NCI-H2107 (cell line): Measurements from ENCODE around the gene ZNF561.
"Not testable (repeated sequence)": the region's sequence is repeated elsewhere in the genome, so short reads cannot be mapped to it uniquely, and the experiment has no call there.

Source experiments
- DNase-seq: peaks from one replicate; lab custom pipeline; 2025; lab: John Stamatoyannopoulos, UW

Gene ZNF561

GRCh38 chr19:9621156-9622037 lies at the start of gene ZNF561:
TSS of gene ZNF561 (minus strand) at chr19:9621232. CDS start at chr19:9619456, 1,776 bp downstream.
- peak; percentile 36 for DNase-seq

GRCh38 chr19:9668544-9668943 lies 47.5 kb upstream of the ZNF561 start:
- DNase-seq, result no peak

- no peak for DNase-seq
Observed at GRCh38 chr19:9667898-9668297, 46.9 kb upstream of the ZNF561 start.

GRCh38 chr19:9658769-9659168 lies 37.7 kb upstream of the ZNF561 start:
- no peak for DNase-seq

GRCh38 chr19:9653066-9653555 lies 32.1 kb upstream of the ZNF561 start:
- DNase-seq, result not testable (repeated sequence)

- not testable (repeated sequence) for DNase-seq
Observed at GRCh38 chr19:9651464-9651863, 30.4 kb upstream of the ZNF561 start.

- no peak for DNase-seq
Observed at GRCh38 chr19:9650345-9650744, 29.3 kb upstream of the ZNF561 start.

GRCh38 chr19:9645472-9645871 lies 24.4 kb upstream of the ZNF561 start:
- DNase-seq, result no peak

GRCh38 chr19:9644472-9644871 lies 23.4 kb upstream of the ZNF561 start:
- DNase-seq, result no peak

GRCh38 chr19:9641810-9642209 lies 20.8 kb upstream of the ZNF561 start:
- no peak for DNase-seq

- no peak for DNase-seq
Observed at GRCh38 chr19:9640956-9641355, 19.9 kb upstream of the ZNF561 start.

- no peak for DNase-seq
Observed at GRCh38 chr19:9636018-9636417, 15.0 kb upstream of the ZNF561 start.

GRCh38 chr19:9627856-9628255 lies 6.8 kb upstream of the ZNF561 start:
- DNase-seq, result no peak

- no peak for DNase-seq
Observed at GRCh38 chr19:9622531-9622930, 1.5 kb upstream of the ZNF561 start.

- DNase-seq, result no peak
Observed at GRCh38 chr19:9620842-9621155, 233 bp downstream of the ZNF561 start.

- no peak for DNase-seq
Observed at GRCh38 chr19:9615844-9616243, 5.2 kb downstream of the ZNF561 start.

- DNase-seq, result no peak
Observed at GRCh38 chr19:9610484-9611113, 10.4 kb downstream of the ZNF561 start.

GRCh38 chr19:9608912-9609311 lies 12.1 kb downstream of the ZNF561 start:
- no peak for DNase-seq

- no peak for DNase-seq
Observed at GRCh38 chr19:9597027-9597426, 24.0 kb downstream of the ZNF561 start.

- peak; percentile 11 for DNase-seq
Observed at GRCh38 chr19:9586764-9587163, 34.3 kb downstream of the ZNF561 start.

GRCh38 chr19:9584073-9584833 lies 36.8 kb downstream of the ZNF561 start, which contains the start of gene ZNF121:
TSS of gene ZNF121 (minus strand) at chr19:9584504. CDS start at chr19:9568097, 16,407 bp downstream.
- peak; percentile 79 for DNase-seq

- not testable (repeated sequence) for DNase-seq
Observed at GRCh38 chr19:9582081-9582725, 38.8 kb downstream of the ZNF561 start.
